Astrocyte of the spinal cord (primary cell): ENCODE results near the gene DMAC1.

Experiments used
- DNase-seq: peaks from one replicate; pipeline ENCODE4 v3.0.0; 2011; ENCODE audit warnings: low read depth, low spot score
- H3K4me3 ChIP-seq: 2 replicates; pipeline ENCODE4 v1.5.1; 2011; ENCODE audit warnings: low read depth, mild to moderate bottlenecking, low read length, moderate library complexity
- CTCF ChIP-seq: IDR thresholded peaks from 2 replicates; pipeline ENCODE4 v1.5.1; 2012; ENCODE audit warnings: low read depth, mild to moderate bottlenecking, low read length, inconsistent platforms
- in situ Hi-C: cut with HindIII; loops from 2 replicates; pipeline ENCODE4 v1.10.0; 2017; ENCODE audit warnings: low sequenced_read_pairs

The DMAC1 gene

GRCh38 chr9:7799234-7799943 lies at the start of gene DMAC1:
DMAC1 (minus strand) TSS chr9:7799778; CDS start chr9:7799734, 44 bp downstream.
- H3K4me3 ChIP-seq: peak within 1 kb of the TSS; percentile 88
- no peak for TF ChIP-seq CTCF
- DNase-seq: peak; percentile 86
- in situ Hi-C loops: no loop called here

GRCh38 chr9:7849362-7849761 lies 49.8 kb upstream of the DMAC1 start:
- no peak for TF ChIP-seq CTCF
- no peak for DNase-seq
- in situ Hi-C loops: no loop called here

GRCh38 chr9:7848498-7848897 lies 48.9 kb upstream of the DMAC1 start:
- in situ Hi-C loops: no loop called here
- H3K4me3 ChIP-seq: no peak overlapping the region
- TF ChIP-seq CTCF: no peak
- no peak for DNase-seq

More at GRCh38 chr9:7849362-7849761, 49.8 kb upstream of the DMAC1 start:
- no peak overlapping the region for H3K4me3 ChIP-seq

GRCh38 chr9:7844242-7844641 lies 44.7 kb upstream of the DMAC1 start:
- peak; percentile 27 for TF ChIP-seq CTCF
- in situ Hi-C loops: no loop called here
- DNase-seq: peak; percentile 7
- H3K4me3 ChIP-seq: no peak overlapping the region

- no peak overlapping the region for H3K4me3 ChIP-seq
- TF ChIP-seq CTCF: no peak
- in situ Hi-C loops: no loop called here
- no peak for DNase-seq
These were observed 42.3 kb upstream of the DMAC1 start for GRCh38 chr9:7841831-7842230.

GRCh38 chr9:7834531-7834930 lies 35.0 kb upstream of the DMAC1 start:
- DNase-seq: no peak
- no peak overlapping the region for H3K4me3 ChIP-seq
- in situ Hi-C loops: no loop called here
- TF ChIP-seq CTCF: no peak
